IMR-90 (cell line): ENCODE results near the gene CCNA2.

Experiments
- CTCF ChIP-seq: conservative IDR thresholded peaks from 2 replicates; pipeline ENCODE4 v1.5.1; 2012; ENCODE audit warnings: mild to moderate bottlenecking, low read depth, low read length, improper control_type of control experiment
- MXI1 ChIP-seq: IDR thresholded peaks from 2 replicates; pipeline ENCODE4 v1.6.1; 2012; ENCODE audit warnings: low read depth, mild to moderate bottlenecking, low read length, moderate library complexity, borderline replicate concordance
- POLR2A ChIP-seq: IDR thresholded peaks from 2 replicates; pipeline ENCODE4 v1.6.1; 2012; ENCODE audit warnings: mild to moderate bottlenecking, low read depth, low read length
- RFX5 ChIP-seq: IDR thresholded peaks from 2 replicates; pipeline ENCODE4 v1.8.0; 2012; ENCODE audit warnings: low read depth, mild to moderate bottlenecking, low read length, moderate library complexity
- USF2 ChIP-seq: fragments of 150-350 bp; IDR thresholded peaks from 2 replicates; pipeline ENCODE4 v1.6.1; 2017; ENCODE audit warnings: mild to moderate bottlenecking, antibody characterized with exemption, low read length, low read depth

- TF ChIP-seq USF2 (no peak), RFX5 (no peak), POLR2A (no peak), CTCF (no peak), MXI1 (no peak)
Measured at GRCh38 chr4:121860121-121860520, 36.4 kb upstream of the CCNA2 start.
